HT1080 (cell line): Measurements from ENCODE around the gene RGS21. TPM values are rescaled to one million over a fixed set of nuclear protein-coding genes. Genes with fewer than 3 reads are reported as not detected.
"Not testable (repeated sequence)": the region's sequence is repeated elsewhere in the genome, so short reads cannot be mapped to it uniquely, and the experiment has no call there.

Experiments
- DNase-seq: peaks from one replicate; pipeline ENCODE4 v3.0.0-alpha.2; 2015; ENCODE audit warnings: low read depth
- polyA plus RNA-seq, 2 experiments: library from polyadenylated mRNA; depleted of rRNA; stranded (reverse); fragments of >200 nt; gene quantifications; 2 replicates each; pipeline ENCODE4 v1.2.3, GENCODE V29; 2015
- total RNA-seq: library from RNA; depleted of rRNA; stranded (reverse); fragments of >200 nt; shearing (Covaris generic); gene quantifications from 2 replicates; pipeline ENCODE4 v1.2.3, GENCODE V29; 2014; rRNA removed

Gene RGS21
- total RNA-seq = not detected in 2 replicates
- polyA plus RNA-seq (2015; cell fraction: cytosol; rRNA removed) = not detected in 2 replicates
- polyA plus RNA-seq (2015; cell fraction: nucleus; rRNA removed) = not detected in 2 replicates

GRCh38 chr1:192316942-192317450 is at the start of gene RGS21:
RGS21 (plus strand) TSS chr1:192316992; CDS start chr1:192343037, 26,045 bp downstream.
- DNase-seq = no peak

GRCh38 chr1:192268468-192269052 is 48.2 kb upstream of the RGS21 start:
- no peak for DNase-seq

GRCh38 chr1:192270398-192270797 is 46.4 kb upstream of the RGS21 start:
- peak; percentile 28 for DNase-seq

GRCh38 chr1:192272732-192273131 is 44.1 kb upstream of the RGS21 start:
- no peak for DNase-seq

- DNase-seq = no peak
Measured at GRCh38 chr1:192274588-192274987, 42.2 kb upstream of the RGS21 start.

- no peak for DNase-seq
Measured at GRCh38 chr1:192277635-192278034, 39.2 kb upstream of the RGS21 start.

- no peak for DNase-seq
Measured at GRCh38 chr1:192284927-192285326, 31.9 kb upstream of the RGS21 start.

GRCh38 chr1:192303029-192303428 is 13.8 kb upstream of the RGS21 start:
- no peak for DNase-seq

GRCh38 chr1:192308314-192308713 is 8.5 kb upstream of the RGS21 start:
- DNase-seq = not testable (repeated sequence)

- DNase-seq = peak; percentile 26
Measured at GRCh38 chr1:192311281-192311680, 5.5 kb upstream of the RGS21 start.

GRCh38 chr1:192327997-192328396 is 11.2 kb downstream of the RGS21 start:
- no peak for DNase-seq

- DNase-seq = no peak
Measured at GRCh38 chr1:192342842-192343241, 26.1 kb downstream of the RGS21 start.

GRCh38 chr1:192343344-192343743 is 26.6 kb downstream of the RGS21 start:
- no peak for DNase-seq

- DNase-seq = no peak
Measured at GRCh38 chr1:192349314-192349713, 32.5 kb downstream of the RGS21 start.

- no peak for DNase-seq
Measured at GRCh38 chr1:192350356-192350755, 33.6 kb downstream of the RGS21 start.

GRCh38 chr1:192351550-192351949 is 34.8 kb downstream of the RGS21 start:
- no peak for DNase-seq

- DNase-seq = peak; percentile 5
Measured at GRCh38 chr1:192357924-192358323, 41.1 kb downstream of the RGS21 start.

GRCh38 chr1:192358402-192358801 is 41.6 kb downstream of the RGS21 start:
- no peak for DNase-seq

- DNase-seq = no peak
Measured at GRCh38 chr1:192358822-192359221, 42.0 kb downstream of the RGS21 start.

- no peak for DNase-seq
Measured at GRCh38 chr1:192363177-192363576, 46.4 kb downstream of the RGS21 start.

GRCh38 chr1:192367436-192367835 is 50.6 kb downstream of the RGS21 start:
- DNase-seq = no peak

- no peak for DNase-seq
Measured at GRCh38 chr1:192375306-192375705, 58.5 kb downstream of the RGS21 start.

GRCh38 chr1:192376374-192376773 is 59.6 kb downstream of the RGS21 start:
- no peak for DNase-seq
